CD4-positive, alpha-beta T cell treated with Interleukin-10 for 1 hour (primary cell): Measurements from ENCODE around the gene CDK6.
"Not testable (repeated sequence)": the region's sequence is repeated elsewhere in the genome, so short reads cannot be mapped to it uniquely, and the experiment has no call there.

Experiments
- DNase-seq: peaks from one replicate; pipeline ENCODE4 v3.0.0-alpha.2; 2020

The CDK6 gene

GRCh38 chr7:92614660-92615174, 221.7 kb downstream of the CDK6 start:
- no peak for DNase-seq

GRCh38 chr7:92613720-92614119, 222.7 kb downstream of the CDK6 start:
- no peak for DNase-seq

GRCh38 chr7:92613214-92613613, 223.2 kb downstream of the CDK6 start:
- DNase-seq = no peak

- no peak for DNase-seq
These were observed 223.9 kb downstream of the CDK6 start for GRCh38 chr7:92612501-92612900.

- no peak for DNase-seq
These were observed 224.6 kb downstream of the CDK6 start for GRCh38 chr7:92611735-92612134.

- DNase-seq = no peak
These were observed 226.4 kb downstream of the CDK6 start for GRCh38 chr7:92609921-92610518.

GRCh38 chr7:92608380-92609322, 227.7 kb downstream of the CDK6 start:
- no peak for DNase-seq

GRCh38 chr7:92606985-92607384, 229.4 kb downstream of the CDK6 start:
- DNase-seq = no peak

- not testable (repeated sequence) for DNase-seq
These were observed 231.9 kb downstream of the CDK6 start for GRCh38 chr7:92604517-92604916.

- no peak for DNase-seq
These were observed 233.3 kb downstream of the CDK6 start for GRCh38 chr7:92603089-92603445.

GRCh38 chr7:92602352-92603088, 233.9 kb downstream of the CDK6 start:
- DNase-seq = no peak

GRCh38 chr7:92598310-92598981, 237.9 kb downstream of the CDK6 start:
- DNase-seq = no peak

- no peak for DNase-seq
These were observed 241.1 kb downstream of the CDK6 start for GRCh38 chr7:92595281-92595680.

GRCh38 chr7:92594746-92595145, 241.6 kb downstream of the CDK6 start:
- no peak for DNase-seq

GRCh38 chr7:92590711-92591310, 245.6 kb downstream of the CDK6 start:
- DNase-seq = no peak

- DNase-seq = no peak
These were observed 247.3 kb downstream of the CDK6 start for GRCh38 chr7:92589056-92589455.

GRCh38 chr7:92588561-92588960, 247.8 kb downstream of the CDK6 start:
- DNase-seq = no peak

- DNase-seq = no peak
These were observed 249.5 kb downstream of the CDK6 start for GRCh38 chr7:92586841-92587240.

- no peak for DNase-seq
These were observed 250.0 kb downstream of the CDK6 start for GRCh38 chr7:92586403-92586802.

- peak; percentile 37 for DNase-seq
These were observed 251.4 kb downstream of the CDK6 start for GRCh38 chr7:92584953-92585352.

- DNase-seq = no peak
These were observed 253.4 kb downstream of the CDK6 start for GRCh38 chr7:92582948-92583347.

- DNase-seq = no peak
These were observed 260.1 kb downstream of the CDK6 start for GRCh38 chr7:92576296-92576695.
